Smooth muscle cell (in vitro differentiated cells): ENCODE measurements around the gene ELMO2. TPM values are rescaled to one million over a fixed set of nuclear protein-coding genes. Genes with fewer than 3 reads are reported as not detected.
A peak's percentile ranks its signal among the peaks of the same experiment; 100 is the strongest.

Experiments used
- DNase-seq: peaks from one replicate; lab custom pipeline; 2025; ENCODE audit not compliant: unreplicated experiment; lab: John Stamatoyannopoulos, UW
- H2AFZ ChIP-seq: fragments of 200-600 bp; sonication (generic); 2 replicates; pipeline ENCODE4 v1.6.0; 2016; ENCODE audit warnings: antibody characterized with exemption, low read depth, mild to moderate bottlenecking
- H3F3A ChIP-seq: fragments of 200-600 bp; sonication (generic); 2 replicates; pipeline ENCODE4 v1.6.0; 2017; ENCODE audit warnings: antibody characterized with exemption, low read depth
- H3K27ac ChIP-seq: fragments of 200-600 bp; sonication (generic); 2 replicates; pipeline ENCODE4 v1.5.1; 2016; ENCODE audit warnings: low read depth, mild to moderate bottlenecking
- H3K27me3 ChIP-seq: fragments of 200-600 bp; sonication (generic); 2 replicates; pipeline ENCODE4 v1.6.1; 2016; ENCODE audit warnings: low read depth, mild to moderate bottlenecking
- H3K36me3 ChIP-seq: fragments of 200-600 bp; sonication (generic); 2 replicates; pipeline ENCODE4 v1.5.1; 2016; ENCODE audit warnings: low read depth
- H3K4me1 ChIP-seq: fragments of 200-600 bp; sonication (generic); 2 replicates; pipeline ENCODE4 v1.5.1; 2016; ENCODE audit warnings: low read depth
- H3K4me2 ChIP-seq: fragments of 200-600 bp; sonication (generic); 2 replicates; pipeline ENCODE4 v1.6.0; 2016; ENCODE audit warnings: mild to moderate bottlenecking
- H3K4me3 ChIP-seq: fragments of 200-600 bp; sonication (generic); 2 replicates; pipeline ENCODE4 v1.5.1; 2016; ENCODE audit warnings: mild to moderate bottlenecking
- H3K79me2 ChIP-seq: fragments of 200-600 bp; sonication (generic); 2 replicates; pipeline ENCODE4 v1.6.0; 2016; ENCODE audit warnings: low read depth, mild to moderate bottlenecking
- H3K9ac ChIP-seq: fragments of 200-600 bp; sonication (generic); 2 replicates; pipeline ENCODE4 v1.6.0; 2016; ENCODE audit warnings: low read depth
- H3K9me3 ChIP-seq: fragments of 200-600 bp; sonication (generic); replicated peaks from 2 replicates; pipeline ENCODE4 v1.5.1; 2016; ENCODE audit warnings: low read depth
- H4K20me1 ChIP-seq: fragments of 200-600 bp; sonication (generic); 2 replicates; pipeline ENCODE4 v1.6.0; 2016; ENCODE audit warnings: low read depth
- CTCF ChIP-seq: fragments of 200-600 bp; sonication (generic); IDR thresholded peaks from 2 replicates; pipeline ENCODE4 v1.5.1; 2017; ENCODE audit warnings: borderline replicate concordance, mild to moderate bottlenecking, antibody characterized with exemption; ENCODE audit not compliant: insufficient read depth, poor library complexity, severe bottlenecking
- WGBS: methylation state at CpG from one replicate; pipeline ENCODE4 v1.1.7; 2016; ENCODE audit warnings: low lambda C conversion rate; 5-methylcytosine and 5-hydroxymethylcytosine counted together
- polyA plus RNA-seq: library from polyadenylated mRNA; unstranded; fragments of >200 nt; fragmentation: Nextera tagmentation; extraction: Ambion mirVana; gene quantifications from 2 replicates; pipeline ENCODE4 v1.2.1, GENCODE V29; 2016
- total RNA-seq: library from RNA; depleted of rRNA; stranded (reverse); fragments of >200 nt; gene quantifications from 2 replicates; pipeline ENCODE4 v1.2.3, GENCODE V29; 2014

The ELMO2 gene
- total and polyA plus RNA-seq, 2 experiments from 2014 or later = 24.9 to 33.1 TPM

- Histone ChIP-seq H3K9ac (no peak overlapping the region), H3K9me3 (no peaks in the 10 kb centered on the region), H3K4me2 (no peak overlapping the region), H3K4me1 (peaks cover 42% of the 10 kb centered on the region), H4K20me1 (peaks cover 20% of the 10 kb centered on the region), H3K79me2 (no peaks in the 10 kb centered on the region), H3F3A (peaks cover 29% of the 10 kb centered on the region), H2AFZ (no peak overlapping the region), H3K4me3 (no peak overlapping the region), H3K27me3 (no peaks in the 10 kb centered on the region), H3K36me3 (no peaks in the 10 kb centered on the region), H3K27ac (no peak overlapping the region)
- 93% methylated on average over 18 of the region's 18 CpGs for WGBS
- DNase-seq = no peak
- TF ChIP-seq CTCF = no peak
These were observed 54.0 kb downstream of the ELMO2 start for GRCh38 chr20:46352370-46352938.

- no peak for TF ChIP-seq CTCF
- Histone ChIP-seq H3K36me3 (no peaks in the 10 kb centered on the region), H3F3A (peaks cover 29% of the 10 kb centered on the region), H4K20me1 (peaks cover 14% of the 10 kb centered on the region), H3K4me3 (no peak overlapping the region), H3K79me2 (no peaks in the 10 kb centered on the region), H3K27me3 (no peaks in the 10 kb centered on the region), H2AFZ (no peak overlapping the region), H3K4me1 (peaks cover 42% of the 10 kb centered on the region), H3K4me2 (peak overlapping the region; percentile 60), H3K27ac (peak overlapping the region; percentile 90), H3K9me3 (no peaks in the 10 kb centered on the region), H3K9ac (peak overlapping the region; percentile 79)
- DNase-seq = no peak
- 88% methylated on average over 7 of the region's 7 CpGs for WGBS
These were observed 54.9 kb downstream of the ELMO2 start for GRCh38 chr20:46351357-46352058.

GRCh38 chr20:46350986-46351267 lies 55.5 kb downstream of the ELMO2 start:
- H3K79me2 ChIP-seq = no peaks in the 10 kb centered on the region
- H3K4me1 ChIP-seq = peaks cover 42% of the 10 kb centered on the region
- H3K27ac ChIP-seq = peak overlapping the region; percentile 90
- no peak overlapping the region for H2AFZ ChIP-seq
- no peaks in the 10 kb centered on the region for H3K9me3 ChIP-seq
- peaks cover 14% of the 10 kb centered on the region for H4K20me1 ChIP-seq
- 63% methylated on average over 7 of the region's 8 CpGs for WGBS
- no peak overlapping the region for H3K4me3 ChIP-seq
- peak overlapping the region; percentile 60 for H3K4me2 ChIP-seq
- peaks cover 29% of the 10 kb centered on the region for H3F3A ChIP-seq
- no peaks in the 10 kb centered on the region for H3K27me3 ChIP-seq
- no peak for TF ChIP-seq CTCF
- no peaks in the 10 kb centered on the region for H3K36me3 ChIP-seq
- peak overlapping the region; percentile 79 for H3K9ac ChIP-seq
- no peak for DNase-seq
